Heart right ventricle (tissue), 16 donors: ENCODE measurements around the gene MGP. TPM values are rescaled to one million over a fixed set of nuclear protein-coding genes. Genes with fewer than 3 reads are reported as not detected.

Experiments
- ATAC-seq, 8 donors: fragments of 200-7000 bp; cut with Tn5 transposase; one replicate each; pipeline ENCODE4 v1.9.1; 2020; ENCODE audit warnings: mild to moderate bottlenecking in 8 of 8, moderate library complexity in 8 of 8, moderate number of reproducible peaks in 1 of 8
- DNase-seq, 2 donors: peaks; one replicate each; pipeline ENCODE4 v3.0.0-alpha.2; 2020
- H3K27ac ChIP-seq, 10 donors: fragments of 200-600 bp; sonication (generic) in 2 of 10; one replicate each; pipeline versions ENCODE4 v1.5.0 to v1.8.0; 2020 to 2022; ENCODE audit warnings: mild to moderate bottlenecking in 3 of 10
- H3K27me3 ChIP-seq, 7 donors: fragments of 200-600 bp; one replicate each; pipeline ENCODE4 v1.8.0; 2021 to 2022; ENCODE audit warnings: mild to moderate bottlenecking in 2 of 7
- H3K36me3 ChIP-seq, 9 donors: fragments of 200-600 bp; sonication (generic) in 1 of 9; one replicate each; pipeline versions ENCODE4 v1.5.0 to v1.8.0; 2020 to 2022; ENCODE audit warnings: mild to moderate bottlenecking in 2 of 9
- H3K4me1 ChIP-seq, 9 donors: fragments of 200-600 bp; sonication (generic) in 1 of 9; one replicate each; pipeline versions ENCODE4 v1.5.0 to v1.8.0; 2020 to 2022; ENCODE audit warnings: mild to moderate bottlenecking in 4 of 9
- H3K4me3 ChIP-seq, 10 donors: fragments of 200-600 bp; sonication (generic) in 2 of 10; one replicate each; pipeline versions ENCODE4 v1.5.0 to v1.8.0; 2020 to 2022; ENCODE audit warnings: mild to moderate bottlenecking in 7 of 10, moderate library complexity in 2 of 10
- H3K9me3 ChIP-seq, 11 donors: fragments of 200-600 bp in 10 of 11; sonication (generic) in 2 of 11; one replicate each; pipeline versions ENCODE4 v1.5.0 to v1.8.0; 2013 to 2022; ENCODE audit warnings: mild to moderate bottlenecking in 2 of 11, control low read depth in 1 of 11, moderate library complexity in 1 of 11
- WGBS, 2 donors: extraction: QIAGEN DNeasy Blood & Tissue Kit; methylation state at CpG; one replicate each; pipeline ENCODE4 v1.1.7; 2013; ENCODE audit warnings: inconsistent platforms in 1 of 2; 5-methylcytosine and 5-hydroxymethylcytosine counted together
- intact Hi-C, 10 donors: fragments of 100-400 bp; cut with DNase I; formaldehyde crosslinking; loops; one replicate each; pipeline versions ENCODE4 v1.11.1 to v1.14.2; 2022
- polyA plus RNA-seq, 2 donors: library from polyadenylated mRNA; stranded (reverse); fragments of 200-250 nt; gene quantifications; one replicate each; pipeline ENCODE4 v1.2.3, GENCODE V29; 2013
- total RNA-seq, 10 donors: library from RNA; stranded (reverse); fragmentation: NEBNext Ultra II Directional in 3 of 10; extraction: Animal tissue kit (Norgen Biotek cat#: 25700) in 3 of 10; gene quantifications; one replicate each; pipeline versions ENCODE4 v1.2.1 to v1.2.4, GENCODE V29; 2021 to 2023
- TF ChIP-seq, protein P1 (sequence below), 9 donors: fragments of 200-600 bp; sonication (generic) in 2 of 9; IDR thresholded peaks; one replicate each; pipeline versions ENCODE4 v1.5.0 to v1.8.0; 2021 to 2022; ENCODE audit warnings: antibody characterized with exemption in 9 of 9, mild to moderate bottlenecking in 5 of 9, moderate library complexity in 1 of 9
- donor health status: Arrhythmogenic right ventricular cardiomyopathy.
- donor health status: ischemic (EF 13 %, LVEDD 7.1; RV severe dilation, severe dysfunction).
- donor health status: healthy with polysubstance abuse.
- donor health status: DM: no; HTN: yes; CAD: no.
- donor health status: DM: no; HTN: no; CAD: no.
- donor health status: ischemic (EF 25% LVEDD 6.9; RV normal size, moderate dysfunction).
- donor health status: ischemic (EF 25% LVEDD 5.7; RV mildly dilated, moderate dysfunction).
- donor health status: healthy.
- donor health status: DM: yes; HTN: yes; CAD: no.
- donor health status: Ischemic cardiomyopathy.
- donor health status: ischemic (EF 35%, LVEDD 5.7; RV mildly dilated, moderate dysfunction).
- donor health status: nonischemic (EF 11% LVEDD 7.7; RV severe dilation, severe dysfunction).
- donor health status: DM: yes; HTN: yes; CAD: no.
- donor health status: PGD.
- donor health status: ischemic (EF 29% LVEDD 5.4; RV normal size, mild dysfunction).
- donor health status: nonischemic (EF 23%, LVEDD 6.1; RV moderate dilation, normal function).

Gene MGP
- total and polyA plus RNA-seq, 12 donors: 151 to 528 (median 257) TPM

DNA sequence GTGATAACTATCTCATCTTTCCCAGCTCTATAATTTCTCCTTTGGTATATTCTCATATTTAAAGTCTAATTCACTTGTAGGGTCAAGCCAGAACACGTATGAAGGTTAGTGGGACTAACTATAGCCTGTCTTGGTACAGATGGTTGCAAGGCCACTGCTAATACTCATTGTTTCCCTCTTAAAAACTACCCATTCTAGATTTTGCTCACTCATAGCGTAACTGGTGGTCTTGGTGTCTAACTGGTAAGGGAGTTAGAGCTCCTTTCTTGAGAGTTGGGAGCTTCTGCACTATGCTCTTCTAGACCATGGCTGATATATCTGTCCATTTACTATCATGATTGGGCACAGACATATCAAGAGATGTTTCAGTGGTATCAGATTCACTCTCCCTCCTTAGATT lies 8.8 kb downstream of the MGP start:
- no peaks in the 10 kb centered on the region for H3K27me3 ChIP-seq
- no peak overlapping the region for H3K27ac ChIP-seq
- intact Hi-C loops: no loop called here
- DNase-seq: no peak
- H3K4me3 ChIP-seq: no peak overlapping the region
- H3K36me3 ChIP-seq: peaks cover 0 to 20% (median 0%) of the 10 kb centered on the region in 9 donors
- peaks cover 0 to 10% (median 0%) of the 10 kb centered on the region in 9 donors for H3K4me1 ChIP-seq
- H3K9me3 ChIP-seq: no peaks in the 10 kb centered on the region
- WGBS, 2 donors: 95 to 96% methylated on average over 2 of the region's 2 CpGs
- TF ChIP-seq, protein P1, sequence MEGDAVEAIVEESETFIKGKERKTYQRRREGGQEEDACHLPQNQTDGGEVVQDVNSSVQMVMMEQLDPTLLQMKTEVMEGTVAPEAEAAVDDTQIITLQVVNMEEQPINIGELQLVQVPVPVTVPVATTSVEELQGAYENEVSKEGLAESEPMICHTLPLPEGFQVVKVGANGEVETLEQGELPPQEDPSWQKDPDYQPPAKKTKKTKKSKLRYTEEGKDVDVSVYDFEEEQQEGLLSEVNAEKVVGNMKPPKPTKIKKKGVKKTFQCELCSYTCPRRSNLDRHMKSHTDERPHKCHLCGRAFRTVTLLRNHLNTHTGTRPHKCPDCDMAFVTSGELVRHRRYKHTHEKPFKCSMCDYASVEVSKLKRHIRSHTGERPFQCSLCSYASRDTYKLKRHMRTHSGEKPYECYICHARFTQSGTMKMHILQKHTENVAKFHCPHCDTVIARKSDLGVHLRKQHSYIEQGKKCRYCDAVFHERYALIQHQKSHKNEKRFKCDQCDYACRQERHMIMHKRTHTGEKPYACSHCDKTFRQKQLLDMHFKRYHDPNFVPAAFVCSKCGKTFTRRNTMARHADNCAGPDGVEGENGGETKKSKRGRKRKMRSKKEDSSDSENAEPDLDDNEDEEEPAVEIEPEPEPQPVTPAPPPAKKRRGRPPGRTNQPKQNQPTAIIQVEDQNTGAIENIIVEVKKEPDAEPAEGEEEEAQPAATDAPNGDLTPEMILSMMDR (IDR thresholded peaks at IDR 0.05): no peak
- no peak for ATAC-seq

DNA sequence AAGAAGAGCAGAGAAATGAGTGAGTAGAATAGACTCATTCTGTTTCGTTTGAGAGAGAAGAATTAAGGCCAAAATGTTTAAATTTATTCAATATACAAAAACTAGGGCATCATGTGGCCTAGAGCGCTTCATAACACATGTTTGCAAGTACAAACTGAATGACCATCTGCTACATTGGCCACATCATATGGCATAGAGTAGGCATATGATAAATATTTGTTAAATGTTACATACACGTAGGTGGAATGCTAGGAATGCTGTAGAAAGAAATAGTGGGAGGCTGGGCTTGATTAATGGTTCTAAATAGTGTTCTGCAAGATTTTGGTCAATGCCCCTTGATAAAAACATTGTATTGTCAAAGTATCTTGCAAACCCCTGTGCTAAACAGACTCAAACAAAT lies 10.8 kb downstream of the MGP start:
- Histone ChIP-seq H3K9me3 (no peaks in the 10 kb centered on the region), H3K27me3 (no peaks in the 10 kb centered on the region), H3K27ac (no peak overlapping the region), H3K36me3 (peaks cover 0 to under 1% (median 0%) of the 10 kb centered on the region in 9 donors), H3K4me1 (peaks cover 0 to 7% (median 0%) of the 10 kb centered on the region in 9 donors), H3K4me3 (no peak overlapping the region)
- 82 to 84% methylated on average over 3 of the region's 3 CpGs for WGBS, 2 donors
- intact Hi-C loops: no loop called here
- ATAC-seq (no peak), DNase-seq (no peak)
- TF ChIP-seq, protein P1 (IDR thresholded peaks at IDR 0.05): no peak

DNA sequence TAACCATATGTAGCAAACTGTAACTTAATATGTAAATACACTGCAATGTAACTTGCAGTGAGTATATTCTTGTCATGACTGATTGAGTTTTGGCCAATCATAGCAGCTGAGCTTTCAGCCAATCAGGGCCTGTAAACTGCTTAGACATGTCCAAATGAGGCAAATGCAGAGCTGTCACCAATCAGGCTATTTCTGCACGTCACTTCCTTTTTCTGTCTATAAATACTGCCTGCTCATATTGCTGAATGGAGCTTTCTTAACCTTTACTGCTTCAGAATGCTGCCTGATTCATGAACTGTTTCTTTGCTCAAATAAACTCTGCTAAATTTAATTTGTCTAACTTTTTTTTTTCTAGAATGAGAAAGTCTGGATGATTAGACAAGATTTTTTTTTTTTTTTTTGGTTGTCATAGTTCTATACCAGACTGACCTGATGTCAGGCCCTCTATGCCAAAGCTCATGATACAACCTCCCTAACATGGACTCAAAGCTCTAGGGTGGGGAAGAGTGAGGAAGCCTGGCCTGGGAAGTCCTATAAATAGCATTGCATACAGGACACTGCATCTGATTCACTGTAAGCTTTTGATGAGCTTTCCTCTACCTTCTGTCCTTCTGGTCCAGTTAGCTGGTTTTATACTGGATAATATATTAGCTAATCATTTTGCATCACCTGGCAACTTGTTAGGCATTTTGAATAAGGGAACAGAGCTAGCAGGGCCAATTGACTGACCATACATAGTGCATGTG lies 12.0 kb downstream of the MGP start:
- intact Hi-C loops: no loop called here
- peak in 3 of 8 donors; percentile 47 to 65 (median 54) for ATAC-seq
- no peaks in the 10 kb centered on the region for H3K27me3 ChIP-seq
- TF ChIP-seq, protein P1 (IDR thresholded peaks at IDR 0.05): no peak
- H3K36me3 ChIP-seq: no peaks in the 10 kb centered on the region
- no peaks in the 10 kb centered on the region for H3K9me3 ChIP-seq
- 46 to 47% methylated on average over 1 of the region's 1 CpG for WGBS, 2 donors
- H3K27ac ChIP-seq: no peak overlapping the region
- H3K4me1 ChIP-seq: peaks cover 0 to 7% (median 0%) of the 10 kb centered on the region in 9 donors
- no peak for DNase-seq
- no peak overlapping the region for H3K4me3 ChIP-seq

DNA sequence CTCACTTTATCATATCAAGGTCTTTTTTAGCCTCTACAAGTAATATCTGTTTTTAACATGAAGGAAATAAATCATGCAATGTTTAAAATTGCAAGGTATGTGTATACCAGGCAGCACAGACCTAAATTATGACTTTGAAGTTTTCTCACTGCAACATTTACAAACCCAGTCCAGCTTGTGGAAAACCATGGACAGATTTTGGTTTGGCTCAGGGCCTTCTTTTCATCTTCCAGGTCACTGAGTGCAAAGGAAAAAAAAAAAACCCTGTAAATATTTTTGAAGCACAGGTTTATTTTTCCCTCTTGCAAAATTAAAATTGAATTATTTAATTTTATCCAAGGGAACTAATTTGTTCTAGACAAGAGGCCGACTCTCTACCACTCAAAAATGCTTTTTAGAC lies 13.8 kb downstream of the MGP start:
- Histone ChIP-seq H3K27ac (no peak overlapping the region), H3K9me3 (peaks cover 0 to 9% (median 0%) of the 10 kb centered on the region in 11 donors), H3K36me3 (no peaks in the 10 kb centered on the region), H3K27me3 (no peaks in the 10 kb centered on the region), H3K4me1 (peaks cover 0 to 7% (median 0%) of the 10 kb centered on the region in 9 donors), H3K4me3 (no peak overlapping the region)
- TF ChIP-seq, protein P1 (IDR thresholded peaks at IDR 0.05): no peak
- WGBS, 2 donors: 91 to 95% methylated on average over 1 of the region's 1 CpG
- ATAC-seq (no peak), DNase-seq (no peak)
- intact Hi-C loops: no loop called here
